Ovary (tissue), 9 donors: ENCODE results near the gene SETBP1. TPM values are rescaled to one million over a fixed set of nuclear protein-coding genes. Genes with fewer than 3 reads are reported as not detected.

Experiments used
- DNase-seq, 5 donors: peaks; one replicate each; pipeline ENCODE4 v3.0.0-alpha.2; 2019 to 2020
- H3K27ac ChIP-seq, 2 donors: fragments of 200-600 bp; one replicate each; pipeline versions ENCODE4 v1.5.1 to v1.8.0; 2019 to 2022
- H3K27me3 ChIP-seq: fragments of 200-600 bp; one replicate; pipeline ENCODE4 v1.8.0; 2022
- H3K36me3 ChIP-seq: fragments of 200-600 bp; sonication (generic); one replicate; pipeline ENCODE4 v1.5.1; 2019
- H3K4me1 ChIP-seq: one replicate; pipeline ENCODE4 v1.8.1; 2013; ENCODE audit warnings: mild to moderate bottlenecking, moderate library complexity; ENCODE audit not compliant: insufficient read depth
- H3K4me3 ChIP-seq: fragments of 200-600 bp; sonication (generic); one replicate; pipeline ENCODE4 v1.5.1; 2017
- H3K9me3 ChIP-seq, 2 donors: fragments of 200-600 bp in 1 of 2; sonication (generic) in 1 of 2; one replicate each; pipeline versions ENCODE4 v1.5.1 to v1.8.1; 2013 to 2019; ENCODE audit warnings: mild to moderate bottlenecking in 1 of 2, moderate library complexity in 1 of 2
- CTCF ChIP-seq, 3 donors: fragments of 450-650 bp in 2 of 3; fragments of 200-600 bp in 1 of 3; IDR thresholded peaks; one replicate each; pipeline versions ENCODE4 v1.5.1 to v1.8.0; 2016 to 2022; ENCODE audit warnings: antibody characterized with exemption in 3 of 3, mild to moderate bottlenecking in 1 of 3
- EP300 ChIP-seq: sonication (generic); formaldehyde crosslinking; IDR thresholded peaks from one replicate; pipeline ENCODE4 v1.6.1; 2017; ENCODE audit warnings: antibody characterized with exemption
- POLR2A ChIP-seq: fragments of 450-650 bp; IDR thresholded peaks from one replicate; pipeline ENCODE4 v1.6.1; 2017; ENCODE audit warnings: antibody characterized with exemption, mild to moderate bottlenecking, moderate library complexity
- WGBS, 3 donors: extraction: QIAGEN DNeasy Blood & Tissue Kit in 1 of 3; methylation state at CpG; one replicate each; pipeline versions ENCODE4 v1.1.5 to v1.1.7; 2013 to 2017; 5-methylcytosine and 5-hydroxymethylcytosine counted together
- intact Hi-C, 4 donors: fragments of 100-400 bp; cut with DNase I; formaldehyde crosslinking; loops; one replicate each; pipeline versions ENCODE4 v1.11.0 to v1.15.1; 2022 to 2023
- polyA plus RNA-seq, 2 donors: library from polyadenylated mRNA; stranded (reverse); fragments of 200-250 nt in 1 of 2; fragments of 350-450 nt in 1 of 2; fragmentation: Illumina TruSeq in 1 of 2; extraction: RNeasy Lipid Tissue Mini Kit (QIAGEN cat#74804) in 1 of 2; gene quantifications; one replicate each; pipeline ENCODE4 v1.2.3, GENCODE V29; 2013 to 2014
- total RNA-seq, 7 donors: library from RNA; depleted of rRNA in 2 of 7; stranded (reverse); fragments of >200 nt in 2 of 7; fragmentation: NEBNext Ultra II Directional in 3 of 7; extraction: Animal tissue kit (Norgen Biotek cat#: 25700) in 3 of 7; gene quantifications; one replicate each; pipeline versions ENCODE4 v1.1.0 to v1.2.4, GENCODE V29; 2016 to 2023
- donor health status: DM: no; HTN: no; CAD: no; lungs with moderate emphysema.
- donor health status: DM: no; HTN: no; CAD: no.
- donor health status: Bipolar disorder and iron deficiency.
- donor health status: DM: yes; HTN: yes; CAD: no.
- donor health status: DM: no; HTN: no; CAD: no.
- donor health status: DM: yes; HTN: yes; CAD: no.

The SETBP1 gene
- total and polyA plus RNA-seq, 9 donors: 7.8 to 53.7 (median 28.4) TPM

GRCh38 chr18:44773640-44774155, 93.0 kb downstream of the SETBP1 start:
- Histone ChIP-seq H3K4me1 (peaks cover 19% of the 10 kb centered on the region), H3K4me3 (no peak overlapping the region), H3K27ac (no peak overlapping the region), H3K9me3 (no peaks in the 10 kb centered on the region), H3K27me3 (no peaks in the 10 kb centered on the region), H3K36me3 (no peaks in the 10 kb centered on the region)
- no peak for TF ChIP-seq POLR2A
- no peak for DNase-seq
- intact Hi-C loops: no loop called here
- 86 to 91% (median 91%) methylated on average over 1 of the region's 1 CpG for WGBS, 3 donors

- intact Hi-C loops: no loop called here
- Histone ChIP-seq H3K27ac (no peak overlapping the region), H3K36me3 (no peaks in the 10 kb centered on the region), H3K9me3 (no peaks in the 10 kb centered on the region), H3K4me3 (no peak overlapping the region), H3K27me3 (no peaks in the 10 kb centered on the region), H3K4me1 (peaks cover 19% of the 10 kb centered on the region)
- 62 to 94% (median 89%) methylated on average over 3 of the region's 3 CpGs for WGBS, 3 donors
- no peak for TF ChIP-seq CTCF (IDR thresholded peaks at IDR 0.05)
- TF ChIP-seq POLR2A: no peak
- no peak for TF ChIP-seq EP300
- DNase-seq: no peak
Observed at GRCh38 chr18:44774191-44774590, 93.5 kb downstream of the SETBP1 start.

GRCh38 chr18:44777457-44778192, 96.9 kb downstream of the SETBP1 start:
- DNase-seq: peak in 4 of 5 donors; percentile 20 to 55 (median 35)
- Histone ChIP-seq H3K4me3 (no peak overlapping the region), H3K27me3 (no peaks in the 10 kb centered on the region), H3K27ac (peak overlapping the region in 1 of 2 donors; percentile 18), H3K36me3 (no peaks in the 10 kb centered on the region), H3K4me1 (peaks cover 10% of the 10 kb centered on the region), H3K9me3 (no peaks in the 10 kb centered on the region)
- intact Hi-C loops: no loop called here
- 36 to 42% (median 39%) methylated on average over 10 of the region's 10 CpGs for WGBS, 3 donors
- TF ChIP-seq EP300 (no peak), POLR2A (no peak), CTCF (IDR thresholded peaks at IDR 0.05) (no peak)

- Histone ChIP-seq H3K27ac (no peak overlapping the region), H3K27me3 (no peaks in the 10 kb centered on the region), H3K9me3 (no peaks in the 10 kb centered on the region), H3K36me3 (no peaks in the 10 kb centered on the region), H3K4me3 (no peak overlapping the region), H3K4me1 (peaks cover 13% of the 10 kb centered on the region)
- no peak for DNase-seq
- TF ChIP-seq POLR2A (no peak), EP300 (no peak), CTCF (IDR thresholded peaks at IDR 0.05) (no peak)
- intact Hi-C loops: no loop called here
- WGBS, 3 donors: 75 to 96% (median 87%) methylated on average over 6 of the region's 6 CpGs
Observed at GRCh38 chr18:44778788-44779187, 98.1 kb downstream of the SETBP1 start.

GRCh38 chr18:44779753-44780292, 99.1 kb downstream of the SETBP1 start:
- Histone ChIP-seq H3K9me3 (no peaks in the 10 kb centered on the region), H3K27ac (no peak overlapping the region), H3K4me3 (no peak overlapping the region), H3K27me3 (no peaks in the 10 kb centered on the region), H3K4me1 (peaks cover 12% of the 10 kb centered on the region), H3K36me3 (no peaks in the 10 kb centered on the region)
- no peak for TF ChIP-seq CTCF (IDR thresholded peaks at IDR 0.05)
- no peak for TF ChIP-seq POLR2A
- no peak for TF ChIP-seq EP300
- WGBS, 3 donors: 81 to 92% (median 87%) methylated on average over 11 of the region's 11 CpGs
- no peak for DNase-seq
- intact Hi-C loops: loop anchor here in 1 of 4 donors (10.0 kb wide), 1 partner anchor 75 kb away; no protein-coding TSS in a partner anchor
